HG03571 (cell line): Measurements from ENCODE around the gene SLC39A3.

ENCODE experiments used
- ATAC-seq: cut with Tn5 transposase; IDR thresholded peaks from one replicate; pipeline ENCODE4 v1.9.1; 2021; ENCODE audit not compliant: unreplicated experiment

Gene SLC39A3

DNA sequence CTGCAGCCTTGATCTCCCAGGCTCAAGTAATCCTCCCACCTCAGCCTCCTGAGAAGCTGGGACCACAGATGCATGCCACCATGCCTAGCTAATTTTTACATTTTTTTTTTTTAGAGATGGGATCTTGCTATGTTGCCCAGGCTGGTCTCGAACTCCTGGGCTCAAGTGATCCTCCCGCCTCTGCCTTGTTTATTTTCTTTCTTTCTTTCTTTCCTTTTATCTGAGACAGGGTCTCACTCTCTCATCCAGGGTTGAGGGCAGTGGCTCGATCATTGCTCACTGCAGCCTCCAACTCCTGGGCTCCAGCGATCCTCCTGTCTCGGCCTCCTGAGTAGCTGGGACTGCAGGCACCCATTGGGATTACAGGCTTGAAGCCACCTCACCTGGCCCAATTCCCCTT is 33.6 kb downstream of the SLC39A3 start:
- ATAC-seq: no peak

- ATAC-seq: no peak
Measured at GRCh38 chr19:2703691-2704216, 36.1 kb downstream of the SLC39A3 start.

DNA sequence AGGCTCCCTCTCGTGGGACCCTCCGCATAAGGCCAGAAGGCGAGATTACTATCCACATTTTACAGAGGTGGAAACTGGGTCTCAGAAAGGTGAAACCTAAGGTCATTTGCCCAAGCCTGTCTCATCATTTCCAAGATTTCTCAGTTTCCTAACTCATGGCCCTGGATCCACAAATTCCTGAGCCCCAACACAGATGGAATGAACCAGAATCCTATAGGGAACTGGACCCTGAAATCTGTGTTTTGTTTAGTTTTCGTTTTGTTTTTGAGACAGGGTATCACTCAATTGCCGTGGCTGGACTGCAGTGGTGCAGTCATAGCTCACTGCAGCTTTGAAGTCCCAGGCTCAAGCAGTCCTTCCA is 36.8 kb downstream of the SLC39A3 start:
- no peak for ATAC-seq

DNA sequence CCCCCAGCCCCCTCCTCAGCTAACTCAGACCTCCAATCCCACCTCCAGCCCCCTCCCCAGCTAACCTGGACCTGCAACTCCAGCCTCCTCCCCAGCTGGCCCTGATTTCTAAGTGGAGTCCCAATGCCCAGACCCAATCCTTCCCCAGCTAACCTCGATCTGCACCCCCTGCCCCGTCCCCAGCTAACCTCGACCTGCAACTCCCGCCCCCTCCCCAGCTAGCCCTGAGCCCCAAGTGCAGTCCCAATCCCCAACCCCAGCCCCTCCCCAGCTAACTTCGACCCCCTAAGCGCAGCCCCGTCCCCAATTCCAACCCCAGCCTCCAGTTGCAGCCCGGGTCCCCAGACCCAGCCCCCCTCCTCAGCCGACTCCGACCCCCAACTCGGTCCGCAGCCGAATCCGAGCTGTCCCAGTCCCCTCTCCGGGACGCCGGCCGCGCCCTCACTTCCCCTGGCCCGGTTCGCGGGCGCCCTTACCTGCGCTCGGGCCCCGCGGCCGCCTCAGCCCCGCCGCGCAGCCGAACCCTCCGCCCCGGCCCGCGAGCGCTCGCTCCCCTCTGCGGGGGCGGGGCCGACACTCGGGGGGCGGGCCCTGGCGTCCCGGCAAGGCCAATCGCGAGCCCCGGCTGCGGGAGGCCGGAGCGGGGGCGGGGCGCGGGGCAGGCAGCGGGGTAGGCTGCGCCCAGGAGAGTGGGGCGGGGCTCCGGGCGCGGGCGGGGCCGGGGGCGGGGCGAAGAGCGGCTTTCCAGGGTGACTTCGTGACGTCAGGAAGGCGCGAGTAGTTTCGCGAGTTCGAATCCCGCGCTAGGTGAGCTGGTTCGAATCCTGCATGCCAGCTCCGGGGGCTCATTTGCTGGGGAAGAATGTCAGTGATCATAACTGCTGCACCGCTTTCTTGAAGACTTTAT is 37.4 kb downstream of the SLC39A3 start, which contains the start of gene GNG7:
GNG7 (minus strand) TSS at position 525 of the 907 bp plus-strand sequence. CDS start 182,006 bp downstream, outside the sequence.
- no peak for ATAC-seq

DNA sequence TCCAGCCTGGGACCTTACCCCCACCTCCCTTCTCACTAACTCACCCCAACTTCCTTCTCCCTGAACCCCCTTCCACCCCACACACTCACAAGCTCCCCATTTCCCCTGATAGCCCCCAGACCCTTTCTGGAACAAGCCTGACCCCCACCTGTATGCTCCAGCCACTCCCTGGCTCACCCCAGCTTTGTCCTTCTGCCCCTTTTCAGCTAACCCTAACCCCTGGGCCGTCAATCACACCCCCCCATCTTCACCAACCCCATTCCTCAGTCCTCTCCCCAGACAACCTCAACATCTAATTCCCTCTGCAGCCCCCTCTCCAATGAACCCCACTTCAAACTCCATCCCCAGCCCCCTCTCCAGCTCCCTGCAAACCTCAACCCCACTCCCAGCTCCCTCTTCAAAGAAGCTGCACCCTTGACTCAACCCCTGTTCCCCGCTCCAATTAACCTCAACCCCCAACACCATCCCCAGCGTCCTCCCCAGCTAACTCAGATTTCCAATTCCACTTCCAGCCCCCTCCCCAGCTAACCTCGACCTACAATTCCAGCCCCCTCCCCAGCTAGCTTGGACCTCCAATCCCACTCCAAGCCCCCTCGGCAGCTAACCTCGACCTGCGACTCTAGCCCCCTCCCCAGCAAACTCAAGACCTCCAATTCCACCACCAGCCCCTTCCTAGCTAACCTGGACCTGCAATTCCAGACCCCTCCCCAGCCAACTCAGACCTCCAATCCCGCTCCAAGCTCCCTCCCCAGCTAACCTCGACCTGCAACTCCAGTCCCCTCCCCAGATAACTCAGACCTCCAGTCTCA is 38.3 kb downstream of the SLC39A3 start:
- ATAC-seq: no peak

DNA sequence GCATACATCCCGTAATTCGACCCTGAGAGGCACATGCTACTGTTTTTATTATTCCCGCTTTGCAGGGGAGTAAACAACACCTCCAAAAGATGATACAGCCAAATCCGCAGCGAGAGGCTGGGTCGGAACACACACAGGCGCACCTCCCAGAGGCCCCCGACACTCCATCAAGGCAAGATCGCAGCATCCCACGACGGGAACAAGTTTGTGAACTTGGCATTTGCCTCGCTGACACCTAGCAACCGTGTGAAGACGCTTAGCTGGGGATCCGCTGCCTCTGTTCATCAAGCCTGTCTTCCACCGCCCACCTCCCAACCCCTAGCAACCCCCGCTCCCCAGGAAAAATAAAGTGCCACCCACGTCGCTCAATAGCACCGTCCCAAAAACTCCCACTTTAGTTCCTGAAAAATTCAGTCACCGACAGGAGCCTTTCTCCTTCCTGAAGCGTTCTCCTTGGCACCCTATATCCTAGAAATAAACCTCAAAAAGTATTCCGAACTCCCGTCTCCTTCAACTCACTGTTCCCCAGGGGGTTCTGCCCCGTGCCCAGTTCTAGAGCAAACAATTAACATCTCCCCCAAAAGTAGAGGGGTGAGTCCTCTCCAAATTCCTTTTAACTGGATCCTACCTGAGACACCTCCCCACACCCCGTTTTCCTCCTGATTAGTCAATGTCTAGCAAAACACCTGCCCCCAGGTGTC is 39.0 kb downstream of the SLC39A3 start:
- ATAC-seq: no peak

- no peak for ATAC-seq
Measured at GRCh38 chr19:2699413-2700140, 40.2 kb downstream of the SLC39A3 start.

DNA sequence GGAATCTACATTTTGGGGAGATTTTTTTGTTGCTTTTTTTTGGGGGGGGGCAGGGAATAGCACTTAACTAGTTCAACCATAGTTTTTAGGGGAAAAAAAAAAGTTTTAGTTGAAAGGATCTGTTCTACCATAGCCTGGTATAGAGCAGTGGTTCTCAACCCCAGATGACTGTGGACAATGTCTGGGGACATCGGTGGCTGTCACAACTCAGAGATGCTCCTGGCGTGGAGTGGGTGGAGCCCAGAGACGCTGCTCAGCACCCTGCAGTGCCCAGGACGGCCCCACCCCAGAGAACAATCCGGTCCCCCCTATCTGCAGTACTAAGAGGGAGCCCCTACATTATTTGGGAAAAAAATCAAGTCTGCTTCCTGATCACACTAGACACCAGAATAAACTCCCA is 45.6 kb downstream of the SLC39A3 start:
- ATAC-seq: no peak

- ATAC-seq: no peak
Measured at GRCh38 chr19:2693492-2694160, 46.2 kb downstream of the SLC39A3 start.

DNA sequence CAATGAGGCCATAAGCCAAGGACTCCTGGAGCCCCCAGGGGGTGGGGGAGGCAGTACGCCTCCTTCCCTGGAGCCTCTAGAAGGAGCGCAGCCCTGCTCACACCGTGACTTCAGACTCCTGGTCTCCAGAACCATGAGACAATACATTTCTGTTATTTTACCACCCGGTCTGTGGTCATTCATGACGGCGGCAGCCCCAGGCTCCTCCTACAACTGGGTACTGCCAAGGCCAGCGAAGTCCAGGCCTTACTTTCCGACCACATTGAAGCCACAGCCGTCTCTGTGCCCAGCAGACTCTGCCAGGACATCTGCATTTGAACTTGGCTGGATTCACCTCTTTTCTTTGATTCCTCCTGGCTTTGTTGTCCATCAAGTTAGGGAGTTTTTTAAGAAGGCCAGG is 47.9 kb downstream of the SLC39A3 start:
- ATAC-seq: no peak

- no peak for ATAC-seq
Measured at GRCh38 chr19:2690856-2691255, 49.0 kb downstream of the SLC39A3 start.

GRCh38 chr19:2686360-2686759 is 53.5 kb downstream of the SLC39A3 start:
- ATAC-seq: no peak

GRCh38 chr19:2685204-2685704 is 54.6 kb downstream of the SLC39A3 start:
- no peak for ATAC-seq

DNA sequence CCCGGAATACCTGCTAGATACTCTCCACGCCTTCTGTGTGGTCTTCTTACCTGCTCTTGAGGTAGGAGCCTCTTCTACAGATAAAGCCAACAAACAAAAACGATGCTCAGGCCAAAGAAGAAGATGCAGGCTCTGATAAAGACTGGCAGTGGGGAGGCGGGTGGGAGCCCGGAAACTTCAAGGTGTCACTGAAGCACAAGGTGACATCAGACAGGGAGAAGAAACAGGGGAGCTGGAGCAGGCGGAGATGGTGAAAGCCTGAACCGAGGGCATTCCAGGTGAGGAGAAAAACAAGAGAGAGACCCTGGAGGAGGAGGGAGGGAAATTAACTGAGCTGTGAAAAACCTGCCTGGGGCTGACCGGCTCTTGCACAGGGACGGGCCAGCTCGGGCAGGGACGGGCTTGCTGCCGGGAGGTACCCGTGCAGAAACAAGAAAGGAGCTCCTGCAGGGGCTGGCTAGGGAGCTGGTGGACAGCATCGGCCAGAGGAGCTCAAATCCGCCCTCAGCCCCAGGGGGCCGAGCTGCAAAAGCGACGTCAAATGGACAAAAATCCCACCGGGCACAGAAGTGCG is 56.3 kb downstream of the SLC39A3 start:
- no peak for ATAC-seq
